SIG-M5 treated with dmso at 0.1 percent for 504 hours (cell line): ENCODE measurements around the gene MACC1.

Experiments used
- DNase-seq: peaks from one replicate; lab custom pipeline; 2025; ENCODE audit not compliant: unreplicated experiment; lab: John Stamatoyannopoulos, UW

Gene MACC1

DNA sequence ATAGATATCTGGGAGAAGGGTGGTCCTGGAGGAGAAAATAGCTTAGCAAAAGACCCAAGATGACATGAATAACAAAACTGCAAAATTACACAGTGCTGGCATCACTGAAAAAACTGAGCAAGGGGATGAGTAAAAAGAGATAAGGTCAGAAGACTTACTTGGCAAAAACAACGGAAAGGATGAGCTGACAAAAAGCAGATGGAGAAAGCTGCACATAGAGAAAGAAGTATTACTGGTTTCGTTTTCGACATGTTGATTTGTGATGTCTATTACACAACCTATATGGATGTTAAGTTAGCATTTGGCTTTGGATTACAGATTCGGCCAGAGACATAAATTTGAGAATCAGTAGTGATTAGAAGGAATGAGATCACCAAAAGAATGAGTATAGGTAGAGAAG, 132.1 kb downstream of the MACC1 start:
- DNase-seq, result no peak
